NCI-H345 treated with DMSO at 0.1 percent for 48 hours (cell line): ENCODE results near the gene N4BP3.

Experiments used
- DNase-seq: peaks from one replicate; lab custom pipeline; 2025; ENCODE audit not compliant: unreplicated experiment; lab: John Stamatoyannopoulos, UW

Gene N4BP3

GRCh38 chr5:178098685-178099084 lies 14.6 kb upstream of the N4BP3 start:
- DNase-seq = no peak

- no peak for DNase-seq
Observed at GRCh38 chr5:178103612-178104011, 9.7 kb upstream of the N4BP3 start.

- no peak for DNase-seq
Observed at GRCh38 chr5:178104492-178104891, 8.8 kb upstream of the N4BP3 start.

GRCh38 chr5:178106086-178106485 lies 7.2 kb upstream of the N4BP3 start:
- DNase-seq = no peak

GRCh38 chr5:178106556-178107239 lies 6.6 kb upstream of the N4BP3 start:
- DNase-seq = no peak

- no peak for DNase-seq
Observed at GRCh38 chr5:178107756-178108310, 5.5 kb upstream of the N4BP3 start.

- no peak for DNase-seq
Observed at GRCh38 chr5:178108446-178108845, 4.9 kb upstream of the N4BP3 start.

GRCh38 chr5:178108966-178109365 lies 4.4 kb upstream of the N4BP3 start:
- DNase-seq = no peak

GRCh38 chr5:178110511-178110910 lies 2.8 kb upstream of the N4BP3 start:
- DNase-seq = no peak

GRCh38 chr5:178111925-178112324 lies 1.4 kb upstream of the N4BP3 start:
- no peak for DNase-seq

GRCh38 chr5:178112545-178112944 lies 787 bp upstream of the N4BP3 start:
- no peak for DNase-seq

GRCh38 chr5:178113841-178114324 lies 551 bp downstream of the N4BP3 start:
- no peak for DNase-seq

- no peak for DNase-seq
Observed at GRCh38 chr5:178114325-178115135, 1.2 kb downstream of the N4BP3 start.

GRCh38 chr5:178115136-178115813 lies 1.9 kb downstream of the N4BP3 start:
- DNase-seq = no peak

- no peak for DNase-seq
Observed at GRCh38 chr5:178115814-178116142, 2.4 kb downstream of the N4BP3 start.

GRCh38 chr5:178116143-178116885 lies 3.0 kb downstream of the N4BP3 start:
- no peak for DNase-seq

GRCh38 chr5:178117923-178118701 lies 4.8 kb downstream of the N4BP3 start:
- no peak for DNase-seq

GRCh38 chr5:178119915-178120606 lies 6.7 kb downstream of the N4BP3 start:
- DNase-seq = no peak

- peak; percentile 91 for DNase-seq
Observed at GRCh38 chr5:178120607-178121357, 7.5 kb downstream of the N4BP3 start.
